ENCODE data around the gene LKAAEAR1. TPM values are rescaled to one million over a fixed set of nuclear protein-coding genes. Genes with fewer than 3 reads are reported as not detected.

Gene LKAAEAR1
- total RNA-seq, 2 donors from 2014 or later, result not detected

DNA sequence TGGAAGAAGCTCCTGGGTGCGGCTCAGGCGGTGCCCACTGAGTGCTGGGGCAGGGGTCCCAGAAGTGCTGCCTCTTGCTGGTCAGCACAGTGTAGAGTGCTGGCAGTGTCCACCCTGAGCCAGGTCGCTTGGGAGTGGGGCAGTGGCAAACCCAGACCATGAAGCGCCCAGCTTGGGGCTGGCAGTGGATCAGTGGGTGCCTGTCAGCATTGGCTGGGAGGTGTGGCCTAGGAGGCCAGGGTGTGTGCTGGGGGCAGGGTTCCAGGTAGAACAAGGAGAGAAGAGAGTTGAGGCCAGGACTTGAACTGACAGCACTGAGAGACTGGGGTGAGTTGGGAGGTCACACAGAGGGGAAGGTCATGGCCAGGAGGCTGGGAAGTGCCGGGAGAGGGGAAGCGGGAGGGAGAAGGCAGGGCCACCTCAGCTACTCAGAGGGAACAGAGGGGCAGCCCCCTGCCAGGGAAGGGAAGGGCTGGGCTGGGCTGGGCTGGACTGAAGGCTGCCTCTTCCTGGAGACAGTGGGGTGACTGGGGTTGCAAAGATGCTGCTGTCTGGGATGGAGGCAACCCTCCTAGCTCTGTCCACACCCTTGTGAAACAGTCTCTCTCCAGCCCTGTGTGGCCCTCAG lies 17.1 kb downstream of the LKAAEAR1 start:
- no peaks in the 10 kb centered on the region for H3K9me3 ChIP-seq
- DNase-seq (ENCODE audit: low spot score), result no peak

DNA sequence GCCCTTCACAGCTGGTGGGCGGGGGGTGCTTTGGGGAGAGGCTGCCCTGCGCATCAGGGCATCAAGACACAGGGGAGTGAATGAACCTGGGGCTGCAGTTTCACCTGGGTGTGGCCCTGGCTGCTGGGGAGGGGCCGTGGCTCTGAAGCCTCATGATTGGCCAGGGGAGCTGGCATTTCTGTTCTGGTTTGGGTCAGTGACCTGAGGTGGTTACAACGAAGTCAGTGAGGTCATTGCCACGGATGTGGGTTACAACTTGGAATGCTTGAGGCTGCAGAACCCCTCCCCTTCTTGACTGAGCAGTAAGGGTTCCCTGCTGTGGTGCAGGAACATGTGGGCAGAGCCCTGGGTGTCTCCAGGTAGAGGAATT lies 18.2 kb downstream of the LKAAEAR1 start:
- no peaks in the 10 kb centered on the region for H3K36me3 ChIP-seq
- H3K4me3 ChIP-seq, result no peak overlapping the region
- H3K27me3 ChIP-seq, result no peaks in the 10 kb centered on the region
- no peak for DNase-seq (ENCODE audit: low spot score)
- TF ChIP-seq, protein P1, sequence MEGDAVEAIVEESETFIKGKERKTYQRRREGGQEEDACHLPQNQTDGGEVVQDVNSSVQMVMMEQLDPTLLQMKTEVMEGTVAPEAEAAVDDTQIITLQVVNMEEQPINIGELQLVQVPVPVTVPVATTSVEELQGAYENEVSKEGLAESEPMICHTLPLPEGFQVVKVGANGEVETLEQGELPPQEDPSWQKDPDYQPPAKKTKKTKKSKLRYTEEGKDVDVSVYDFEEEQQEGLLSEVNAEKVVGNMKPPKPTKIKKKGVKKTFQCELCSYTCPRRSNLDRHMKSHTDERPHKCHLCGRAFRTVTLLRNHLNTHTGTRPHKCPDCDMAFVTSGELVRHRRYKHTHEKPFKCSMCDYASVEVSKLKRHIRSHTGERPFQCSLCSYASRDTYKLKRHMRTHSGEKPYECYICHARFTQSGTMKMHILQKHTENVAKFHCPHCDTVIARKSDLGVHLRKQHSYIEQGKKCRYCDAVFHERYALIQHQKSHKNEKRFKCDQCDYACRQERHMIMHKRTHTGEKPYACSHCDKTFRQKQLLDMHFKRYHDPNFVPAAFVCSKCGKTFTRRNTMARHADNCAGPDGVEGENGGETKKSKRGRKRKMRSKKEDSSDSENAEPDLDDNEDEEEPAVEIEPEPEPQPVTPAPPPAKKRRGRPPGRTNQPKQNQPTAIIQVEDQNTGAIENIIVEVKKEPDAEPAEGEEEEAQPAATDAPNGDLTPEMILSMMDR (IDR thresholded peaks at IDR 0.05), result no peak
- peaks cover 0 to 33% of the 10 kb centered on the region in 2 donors for H3K4me1 ChIP-seq
- H3K9me3 ChIP-seq, result no peaks in the 10 kb centered on the region
- H3K27ac ChIP-seq, result no peak overlapping the region

More for the DNA sequence above, 17.1 kb downstream of the LKAAEAR1 start:
- Histone ChIP-seq H3K4me1 (peaks cover 0 to 32% of the 10 kb centered on the region in 2 donors), H3K4me3 (no peak overlapping the region), H3K36me3 (no peaks in the 10 kb centered on the region), H3K27ac (no peak overlapping the region), H3K27me3 (no peaks in the 10 kb centered on the region)
- TF ChIP-seq, protein P1 (IDR thresholded peaks at IDR 0.05), result no peak

DNA sequence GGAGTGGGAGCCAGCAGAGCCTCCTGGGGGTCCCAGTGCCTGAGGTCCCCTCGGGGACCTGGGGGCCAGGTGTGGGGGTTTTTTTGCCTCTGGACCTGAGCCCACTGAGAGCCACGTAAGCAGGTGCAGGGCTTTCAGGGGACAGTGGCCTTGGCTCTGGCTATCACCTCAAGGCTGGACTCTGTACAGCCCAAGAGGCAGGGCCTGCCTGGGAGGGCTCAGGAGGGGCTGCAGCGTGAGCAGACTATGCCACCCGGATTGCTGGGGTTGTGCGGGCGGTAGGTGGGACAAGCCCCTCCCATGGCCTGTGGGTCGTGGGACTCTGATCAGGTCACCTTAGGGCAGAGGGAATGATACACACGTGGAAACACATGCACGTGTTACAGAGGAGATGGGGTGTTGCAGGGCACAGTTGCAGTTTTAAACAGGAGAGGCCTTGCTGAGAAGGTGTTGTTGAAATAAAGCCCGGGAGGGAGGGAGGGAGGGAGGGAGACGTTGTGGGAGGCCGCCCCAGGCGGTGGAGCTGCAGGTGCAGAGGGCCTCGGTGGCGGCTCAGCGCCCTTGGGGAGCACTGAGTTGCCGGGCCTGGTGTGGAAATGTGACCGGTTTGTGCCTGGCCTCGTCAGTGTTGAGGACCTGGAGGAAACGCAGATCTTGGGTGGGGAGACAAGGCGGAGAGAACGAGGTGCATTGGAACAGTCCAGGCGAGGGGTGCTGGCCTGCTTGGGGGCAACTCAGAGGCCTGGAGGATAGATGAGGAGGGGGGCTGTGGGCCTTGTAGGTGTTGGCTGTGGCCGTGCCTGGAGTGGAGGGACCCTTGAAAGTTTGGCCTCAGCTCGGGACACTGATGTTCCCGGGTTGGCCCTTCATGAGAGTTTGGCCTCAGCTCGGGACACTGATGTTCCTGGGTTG lies 18.9 kb downstream of the LKAAEAR1 start:
- TF ChIP-seq, protein P1 (IDR thresholded peaks at IDR 0.05), result no peak
- Histone ChIP-seq H3K4me1 (peaks cover 0 to 33% of the 10 kb centered on the region in 2 donors), H3K4me3 (no peak overlapping the region), H3K27me3 (no peaks in the 10 kb centered on the region), H3K36me3 (no peaks in the 10 kb centered on the region), H3K27ac (no peak overlapping the region), H3K9me3 (no peaks in the 10 kb centered on the region)
- no peak for DNase-seq (ENCODE audit: low spot score)

DNA sequence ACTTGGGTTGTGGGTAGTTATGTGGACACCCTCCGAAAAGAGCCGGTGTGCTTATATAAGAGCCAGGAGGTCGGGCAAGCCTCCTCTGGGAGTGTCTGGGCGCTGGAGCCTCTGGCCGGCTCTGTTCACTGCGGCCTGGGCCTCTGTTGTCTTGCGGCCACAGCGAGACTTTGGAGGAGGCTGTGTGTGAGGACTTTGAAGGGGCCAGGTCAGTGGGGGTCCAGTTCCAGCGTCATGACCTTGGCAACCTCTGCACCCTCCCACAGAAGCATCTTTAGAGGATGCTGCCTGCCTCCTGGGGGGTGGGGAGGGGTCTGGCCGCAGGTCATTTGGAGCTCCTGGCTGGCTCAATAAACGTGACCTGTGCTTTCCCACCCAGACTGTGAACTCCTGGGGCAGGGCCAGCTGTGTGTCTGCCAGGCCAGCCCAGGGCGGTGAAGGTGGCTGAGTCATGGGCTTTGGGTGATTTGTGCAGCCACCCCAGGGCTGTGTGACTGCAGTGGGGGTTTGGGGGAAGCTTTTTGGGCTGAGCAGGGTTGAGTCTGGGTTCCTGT lies 20.0 kb downstream of the LKAAEAR1 start:
- Histone ChIP-seq H3K27ac (peak overlapping the region; percentile 57 to 76), H3K4me3 (peak overlapping the region; percentile 79 to 97), H3K4me1 (peaks cover 0 to 33% of the 10 kb centered on the region in 2 donors), H3K27me3 (no peaks in the 10 kb centered on the region), H3K9me3 (no peaks in the 10 kb centered on the region), H3K36me3 (no peaks in the 10 kb centered on the region)
- TF ChIP-seq, protein P1 (IDR thresholded peaks at IDR 0.05), result no peak
- DNase-seq (ENCODE audit: low spot score), result no peak

DNA sequence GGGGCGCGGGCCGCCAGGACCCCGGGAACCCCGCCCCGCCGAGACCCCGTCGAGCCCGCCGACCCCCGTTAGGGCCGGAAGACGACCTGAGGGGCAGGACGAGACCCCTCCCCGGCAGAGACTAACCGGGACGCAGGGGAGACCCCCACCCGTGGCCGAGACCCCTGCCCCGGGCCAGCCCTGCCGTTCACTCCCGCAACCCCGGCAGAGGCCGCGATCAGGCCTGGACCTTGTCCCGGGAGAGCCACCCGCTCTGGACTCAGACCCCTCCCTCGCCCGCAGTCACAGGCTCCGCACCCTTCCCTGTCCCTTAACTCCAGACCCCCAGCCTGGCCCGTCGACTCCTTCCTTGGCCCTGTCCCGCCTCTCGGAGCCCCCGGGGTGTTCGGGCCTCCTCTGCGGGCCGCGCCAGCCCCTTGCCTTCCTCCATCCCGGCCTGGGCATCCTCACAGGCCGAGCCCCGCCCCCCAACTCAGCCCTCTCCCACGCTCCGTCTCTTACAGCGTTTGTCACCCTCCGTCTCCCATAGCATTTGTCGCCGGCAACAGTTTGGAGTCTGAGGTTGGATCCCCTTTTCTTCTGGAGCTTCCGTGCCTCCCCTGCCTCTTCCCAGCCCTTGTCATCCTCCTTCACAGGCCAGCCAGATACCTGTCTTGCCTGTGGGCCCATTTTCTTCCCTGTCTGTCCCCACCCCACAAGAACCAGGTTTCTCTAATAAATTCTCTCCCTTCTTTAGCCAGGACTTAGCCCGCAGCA lies 20.6 kb downstream of the LKAAEAR1 start:
- Histone ChIP-seq H3K4me3 (peak overlapping the region; percentile 79 to 97), H3K27ac (peak overlapping the region; percentile 57 to 76), H3K36me3 (no peaks in the 10 kb centered on the region), H3K4me1 (peaks cover 0 to 33% of the 10 kb centered on the region in 2 donors), H3K9me3 (no peaks in the 10 kb centered on the region), H3K27me3 (no peaks in the 10 kb centered on the region)
- DNase-seq (ENCODE audit: low spot score), result no peak
- TF ChIP-seq, protein P1 (IDR thresholded peaks at IDR 0.05), result no peak
